Stimulated activated CD4-positive, alpha-beta T cell treated with anti-CD3 and anti-CD28 coated beads, Interleukin-15, amount 100 ng/mL, for 24 hours (primary cell): ENCODE data around the gene CAPN3.

Experiments used
- DNase-seq: peaks from one replicate; pipeline ENCODE4 v3.0.0-alpha.2; 2020

CAPN3 gene

DNA sequence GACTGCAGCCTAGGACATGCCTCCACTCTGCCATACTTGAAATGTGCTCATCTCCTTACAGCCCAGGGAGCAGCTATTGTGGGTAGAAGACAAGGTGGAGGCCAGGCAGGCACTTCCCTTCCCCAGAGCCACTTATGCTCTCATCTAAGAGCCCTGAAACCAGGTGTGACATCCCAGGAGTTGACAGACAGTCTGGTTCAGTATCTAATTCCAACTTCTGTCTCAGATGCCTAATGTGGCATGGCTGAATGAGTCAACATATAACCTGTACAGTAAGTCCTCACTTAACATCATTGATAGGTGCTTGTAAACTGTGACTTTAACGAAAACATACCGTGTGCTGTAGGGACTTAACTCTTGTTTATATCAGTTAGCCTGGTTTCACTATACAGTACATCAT lies 1.2 kb upstream of the CAPN3 start:
- no peak for DNase-seq

DNA sequence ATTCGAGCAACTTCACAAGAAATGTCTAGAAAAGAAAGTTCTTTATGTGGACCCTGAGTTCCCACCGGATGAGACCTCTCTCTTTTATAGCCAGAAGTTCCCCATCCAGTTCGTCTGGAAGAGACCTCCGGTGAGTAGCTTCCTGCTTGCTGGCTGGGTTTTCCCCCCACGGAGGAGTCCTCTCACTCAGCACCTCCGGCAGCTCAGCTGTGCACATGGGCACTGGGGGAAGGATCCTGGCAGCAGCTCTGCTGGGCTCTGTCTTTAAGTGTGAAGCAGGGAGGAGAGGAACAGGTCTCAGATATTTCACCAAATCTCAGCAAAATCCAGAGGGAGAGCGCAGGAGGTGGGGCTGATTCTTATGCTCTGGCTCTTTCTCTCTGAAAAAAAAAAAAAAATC lies 684 bp downstream of the CAPN3 start:
- DNase-seq, result no peak

DNA sequence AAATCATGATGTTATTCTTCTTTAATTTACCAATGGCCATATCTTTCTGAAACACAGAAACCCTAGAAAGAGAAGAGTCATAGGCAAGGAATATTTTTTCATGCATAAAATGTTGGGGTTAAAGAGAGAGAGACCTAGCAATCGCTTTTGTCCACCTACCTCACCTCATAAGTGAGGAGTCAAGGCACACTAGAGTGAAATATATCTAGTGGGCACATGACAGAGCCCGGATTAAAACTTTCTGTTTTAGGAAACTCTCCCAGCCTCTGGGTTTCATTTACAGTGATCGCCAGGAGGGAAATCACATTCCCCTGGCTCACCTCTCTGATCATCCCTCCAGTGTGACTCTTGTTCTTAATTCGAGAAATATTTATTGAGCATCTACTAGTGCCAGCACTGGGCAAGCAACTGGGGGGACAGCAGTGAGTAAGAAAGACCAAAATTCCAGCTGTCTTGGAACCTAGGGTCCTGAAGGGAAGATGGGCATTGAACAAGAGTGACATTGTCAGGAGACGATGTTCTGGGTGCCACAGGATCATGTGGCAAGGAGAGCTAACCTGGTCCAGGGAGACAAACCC lies 1.3 kb downstream of the CAPN3 start:
- DNase-seq, result no peak

DNA sequence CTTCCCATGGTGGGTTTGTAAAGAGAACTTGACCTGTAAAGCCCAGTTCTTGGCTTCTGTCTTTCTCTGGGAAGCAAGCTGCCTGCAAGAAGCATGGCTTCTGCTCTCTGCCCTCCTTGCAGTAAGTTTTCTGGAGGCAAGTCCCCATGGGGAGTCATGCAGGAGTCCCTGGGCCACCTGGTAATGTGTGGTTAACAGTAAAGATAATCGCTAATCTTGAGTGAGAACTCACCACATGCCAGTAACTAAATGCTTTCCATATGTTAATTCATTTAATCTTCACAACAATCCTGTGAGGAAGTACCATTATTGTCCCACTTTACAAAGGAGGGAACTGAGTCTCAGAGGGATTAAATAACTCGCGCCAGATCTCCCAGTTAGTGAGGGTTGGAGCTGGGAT lies 4.2 kb downstream of the CAPN3 start:
- no peak for DNase-seq

DNA sequence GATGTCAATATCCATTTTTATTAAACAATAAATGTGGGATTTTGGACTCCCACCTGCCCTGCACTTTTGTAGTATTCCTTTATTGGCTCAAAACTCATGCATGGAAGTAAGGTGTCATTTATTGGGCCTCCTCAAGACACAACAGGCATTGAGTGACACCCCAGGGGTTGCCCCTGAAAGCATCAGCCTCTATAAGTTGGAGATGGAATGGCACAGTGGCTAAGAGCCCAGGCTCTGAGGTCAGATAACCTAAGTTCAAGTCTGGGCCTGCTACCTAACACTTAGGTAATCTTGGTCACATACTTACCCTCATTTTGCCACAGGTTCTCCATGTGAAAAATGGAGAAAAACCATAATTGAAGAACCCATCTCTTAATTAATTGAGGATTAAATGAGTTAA lies 4.6 kb downstream of the CAPN3 start:
- no peak for DNase-seq

DNA sequence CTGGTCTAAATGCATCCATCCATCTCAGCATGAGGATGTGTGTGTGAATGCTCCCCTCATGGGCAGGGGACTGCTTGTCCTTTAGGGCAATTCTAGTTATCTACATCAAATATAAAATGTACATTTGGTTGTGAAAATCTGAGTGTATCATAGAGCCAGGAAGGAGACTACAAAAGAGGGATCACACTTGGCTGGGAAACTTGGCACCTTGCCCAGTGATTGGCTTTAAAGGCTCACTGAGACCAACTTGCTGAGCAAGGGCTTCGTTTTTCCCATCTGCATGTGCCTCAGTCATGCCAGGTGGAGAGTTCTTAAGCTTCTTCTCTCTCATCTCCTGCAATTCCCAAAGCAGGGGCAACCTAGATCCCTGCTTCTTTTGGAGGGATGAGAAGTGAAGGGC lies 5.2 kb downstream of the CAPN3 start:
- DNase-seq, result no peak

DNA sequence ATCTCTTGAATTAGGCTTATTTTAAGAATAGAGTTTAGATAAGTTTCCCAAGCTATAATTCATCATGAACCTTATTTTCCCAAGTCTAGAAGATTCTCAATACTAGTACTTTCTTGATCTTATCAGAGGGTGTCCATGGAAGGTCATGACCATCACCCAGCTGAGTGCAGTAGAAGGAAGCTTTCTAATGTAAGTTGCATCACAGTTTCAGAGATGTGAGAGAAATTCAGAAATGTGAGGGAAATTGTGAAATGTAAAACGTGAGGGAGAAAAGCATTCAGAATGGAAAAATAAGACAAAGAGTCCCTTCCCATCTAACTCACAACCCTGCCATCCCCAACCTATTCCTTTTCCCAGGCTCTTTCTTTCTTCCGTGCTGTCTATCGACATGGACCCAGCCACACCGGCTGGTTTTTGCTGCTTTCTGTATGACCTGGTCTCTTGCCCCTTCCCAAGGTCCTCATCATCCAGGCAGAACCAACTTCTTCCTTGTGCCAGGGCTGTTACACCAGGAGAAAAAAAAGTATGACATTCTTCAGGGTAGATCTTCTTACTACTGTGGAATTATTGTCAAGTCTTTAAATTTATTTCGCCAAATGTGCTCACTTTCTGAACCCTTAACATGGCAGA lies 6.7 kb downstream of the CAPN3 start:
- DNase-seq, result no peak

DNA sequence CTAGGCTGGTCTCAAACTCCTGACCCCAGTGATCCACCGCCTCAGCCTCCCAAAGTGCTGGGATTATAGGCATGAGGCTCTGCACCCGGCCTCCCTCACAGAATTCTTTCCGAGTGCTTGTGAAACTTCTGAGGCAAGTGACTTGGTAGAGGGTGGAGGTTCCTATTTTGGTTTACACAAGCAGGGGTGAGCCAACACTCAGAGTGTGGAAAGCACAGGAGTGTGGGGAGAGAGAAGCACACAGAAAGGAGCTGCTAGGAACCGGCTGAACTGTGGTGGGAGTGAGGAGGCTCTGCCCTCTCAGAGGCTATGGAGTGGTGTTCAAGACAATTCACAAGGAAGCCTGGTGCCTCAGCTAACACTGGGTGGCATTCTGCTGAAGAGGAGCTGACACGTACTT lies 7.7 kb downstream of the CAPN3 start:
- DNase-seq, result no peak

DNA sequence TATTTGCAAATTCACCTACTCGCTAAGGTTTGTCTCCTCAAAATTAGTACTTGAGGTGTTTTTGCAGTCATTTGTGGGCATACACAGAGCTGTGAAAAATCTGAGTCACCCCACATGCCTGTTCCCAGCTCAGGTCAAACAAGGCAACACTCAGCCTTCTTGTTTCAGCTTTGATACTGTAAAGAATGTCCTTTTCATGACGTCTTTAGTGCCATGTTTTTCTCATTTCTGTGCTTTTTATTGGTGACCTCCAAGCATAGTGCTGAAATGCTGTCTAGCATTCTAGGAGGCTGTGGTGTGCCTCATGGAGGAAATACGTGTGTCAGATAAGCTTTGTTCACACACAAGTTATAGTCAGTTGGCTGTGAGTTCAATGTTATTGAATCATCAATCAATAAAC lies 8.8 kb downstream of the CAPN3 start:
- DNase-seq, result no peak

DNA sequence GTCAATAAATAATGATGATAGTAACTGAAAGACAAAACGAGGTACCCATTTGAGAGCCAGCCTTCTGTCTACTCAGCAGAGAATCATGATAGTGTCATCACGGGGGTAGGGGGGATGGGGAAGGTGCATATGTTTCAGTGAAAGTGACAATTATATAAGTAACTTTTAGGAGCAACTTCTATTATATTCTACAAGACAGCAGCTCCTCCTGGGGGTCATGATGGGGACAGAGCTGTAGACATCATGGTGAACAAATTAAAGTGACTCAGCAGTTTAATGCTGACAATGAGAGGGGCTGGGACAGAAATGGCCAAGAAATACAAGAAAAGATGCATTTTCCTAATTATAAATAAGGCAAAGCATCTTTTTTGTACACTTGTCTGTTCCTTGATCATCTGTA lies 11.8 kb downstream of the CAPN3 start:
- no peak for DNase-seq

DNA sequence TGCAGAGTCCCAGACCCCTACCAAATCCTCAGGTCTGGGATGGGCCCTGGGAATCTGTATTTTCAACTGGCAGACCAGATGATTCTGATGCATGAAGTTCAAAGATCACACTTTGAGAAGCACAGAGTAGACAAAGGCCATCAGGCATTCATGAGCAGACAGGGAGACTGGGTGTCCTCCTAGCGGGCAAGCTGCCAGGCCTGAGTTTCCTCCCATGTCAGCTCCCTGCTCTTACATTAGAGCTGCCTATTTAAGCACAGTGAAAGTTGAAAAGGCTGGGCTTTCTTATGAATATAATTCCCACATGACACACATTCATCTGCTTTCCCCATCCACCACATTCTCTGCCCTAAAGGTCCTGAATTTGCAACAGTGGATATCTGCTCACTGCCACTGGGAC lies 14.0 kb downstream of the CAPN3 start:
- no peak for DNase-seq

DNA sequence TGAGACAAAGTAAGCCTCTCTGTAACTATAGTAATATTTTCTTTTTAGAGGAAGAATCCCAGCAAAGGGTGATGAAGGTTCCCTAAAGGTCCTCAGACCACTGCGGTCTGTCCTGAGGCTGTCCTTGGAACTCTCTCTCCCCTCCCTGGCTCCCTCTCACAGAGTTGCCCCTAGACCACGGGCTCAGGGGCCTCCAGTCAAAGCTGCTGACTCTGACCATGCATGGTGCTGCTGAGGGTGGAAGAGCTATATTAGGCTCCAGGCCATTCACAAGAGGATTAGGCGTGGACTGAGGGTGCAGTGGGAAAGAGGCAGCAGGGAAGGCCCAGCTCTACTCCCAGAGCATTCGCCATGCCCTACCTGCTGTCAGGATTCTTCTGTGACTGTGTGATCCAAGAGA lies 14.6 kb downstream of the CAPN3 start:
- no peak for DNase-seq

DNA sequence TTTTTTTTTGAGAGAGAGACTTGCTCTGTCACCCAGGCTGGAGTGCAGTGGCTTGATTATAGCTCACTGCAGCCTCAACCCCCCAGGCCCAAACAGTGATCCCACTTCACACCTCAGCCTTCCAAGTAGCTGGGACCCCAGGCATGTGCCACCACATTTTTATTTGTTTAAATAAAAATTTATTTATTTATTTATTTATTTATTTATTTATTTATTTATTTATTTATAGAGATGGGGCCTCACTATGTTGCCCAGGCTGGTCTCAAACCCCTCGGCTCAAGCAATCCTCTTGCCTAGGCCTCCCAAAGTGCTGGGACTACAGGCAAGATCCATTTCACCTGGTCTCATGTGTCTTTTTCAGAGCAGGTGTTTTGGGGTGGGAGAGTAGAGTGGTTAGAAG lies 15.5 kb downstream of the CAPN3 start:
- no peak for DNase-seq

DNA sequence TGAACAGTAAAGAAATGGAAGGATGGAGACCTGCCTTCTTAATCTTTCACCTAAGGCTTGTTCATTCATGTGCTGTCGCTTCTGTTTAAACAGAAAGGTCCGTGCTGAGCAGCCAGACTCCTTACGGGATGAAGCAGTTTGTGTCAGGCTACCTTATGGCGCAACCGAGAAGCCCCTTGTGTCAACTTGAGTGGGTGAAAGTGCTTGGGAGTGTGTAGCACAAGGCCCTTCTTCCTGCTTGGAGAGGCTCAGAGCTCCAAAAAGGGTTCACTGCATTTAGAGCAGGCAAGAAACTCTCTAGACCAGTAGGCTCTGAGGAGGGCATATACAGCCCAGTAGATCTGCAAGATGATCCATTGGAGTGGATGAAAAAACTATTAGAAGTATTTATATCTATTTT lies 16.0 kb downstream of the CAPN3 start:
- DNase-seq, result no peak

DNA sequence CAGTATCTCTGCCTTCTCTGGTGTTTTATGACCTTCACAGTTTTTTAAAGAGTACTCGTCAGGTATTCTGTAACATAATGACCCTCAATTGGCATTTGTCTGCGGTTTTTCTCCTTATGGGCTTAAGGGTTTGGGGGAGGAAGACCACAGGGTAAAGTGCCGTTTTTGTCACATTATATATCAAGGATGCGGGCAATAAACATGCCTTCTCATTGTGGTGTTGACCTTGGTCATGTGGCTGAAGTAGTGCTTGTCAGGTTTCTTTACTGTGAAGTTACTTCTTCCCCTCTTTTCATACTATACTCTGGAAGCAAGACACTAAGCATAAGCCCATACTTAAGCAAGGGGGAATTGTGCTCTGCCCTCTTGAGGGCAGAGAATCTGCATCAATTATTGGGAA lies 16.6 kb downstream of the CAPN3 start:
- DNase-seq, result no peak

DNA sequence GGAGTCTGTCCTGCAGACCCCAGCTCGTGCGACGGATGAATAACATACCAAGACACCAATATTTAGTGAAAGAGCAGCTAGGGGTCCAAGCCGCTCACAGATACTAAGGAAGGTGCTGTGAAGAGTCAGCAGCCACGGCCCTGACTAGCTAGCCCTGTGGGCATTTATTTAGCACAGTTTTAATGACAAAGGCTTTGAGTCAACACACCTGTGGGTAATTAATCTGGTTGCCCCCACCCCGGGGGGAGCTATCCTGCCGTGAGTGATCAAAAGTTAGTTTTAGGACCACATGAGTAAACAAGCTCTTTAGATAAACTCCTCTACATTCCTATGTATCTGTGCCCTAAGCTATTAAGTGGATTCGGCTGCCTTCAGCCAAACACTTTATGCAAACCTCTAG lies 18.7 kb downstream of the CAPN3 start:
- DNase-seq, result no peak

DNA sequence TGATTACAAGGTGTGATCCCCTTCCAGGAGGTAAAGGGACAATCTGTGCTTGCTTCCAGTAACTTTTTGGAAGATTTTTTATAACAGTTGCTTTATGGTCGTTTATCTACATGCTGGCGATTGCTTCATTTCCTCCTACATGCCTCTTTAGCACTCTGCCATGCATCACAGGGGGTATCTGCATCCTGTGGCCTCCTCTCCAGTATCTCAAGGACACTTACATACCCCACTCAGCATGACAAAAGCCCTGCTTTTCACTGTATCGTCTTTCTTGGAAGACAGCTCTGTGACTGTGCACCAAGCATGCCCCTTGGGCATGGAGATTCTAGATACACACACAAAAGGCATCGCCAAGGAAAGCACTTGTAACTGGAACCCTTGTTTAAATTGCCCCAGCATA lies 25.3 kb downstream of the CAPN3 start:
- DNase-seq, result no peak

DNA sequence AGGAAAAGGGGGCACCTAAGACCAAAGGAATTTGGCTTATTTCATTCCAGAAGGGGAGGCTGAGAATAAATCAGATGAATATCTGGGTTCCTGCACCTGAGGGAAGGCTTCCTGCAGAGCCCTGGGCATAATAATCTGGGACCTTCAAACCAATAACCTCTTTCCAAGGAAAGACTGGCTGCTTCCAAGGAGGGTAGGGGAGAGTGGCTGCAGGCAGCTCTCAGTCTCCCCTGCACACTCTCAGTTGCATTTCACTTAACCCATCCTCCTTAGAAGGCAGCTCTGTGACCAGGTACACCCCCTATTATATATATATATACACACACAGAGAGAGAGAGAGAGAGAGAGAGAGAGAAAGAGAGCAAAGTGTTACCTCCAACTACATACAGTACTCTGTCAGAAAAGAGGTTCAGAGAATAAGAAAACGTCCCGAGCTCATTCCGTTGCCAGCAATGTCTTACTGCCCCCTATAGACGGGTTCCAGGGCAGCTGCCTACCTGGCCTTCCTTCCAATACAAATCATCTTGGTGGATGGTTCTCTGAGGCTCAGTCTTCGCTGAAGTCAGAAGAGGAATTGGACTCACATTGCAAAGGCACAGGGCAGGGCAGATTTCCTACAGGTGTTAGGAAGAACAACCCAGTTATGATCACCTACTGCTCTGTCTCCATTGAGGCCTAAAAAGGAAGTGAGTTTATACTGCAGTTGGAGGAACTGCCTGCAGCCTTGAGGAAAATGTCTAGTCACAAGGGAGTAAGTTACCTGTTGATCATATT lies 26.1 kb downstream of the CAPN3 start:
- DNase-seq, result peak; percentile 37

DNA sequence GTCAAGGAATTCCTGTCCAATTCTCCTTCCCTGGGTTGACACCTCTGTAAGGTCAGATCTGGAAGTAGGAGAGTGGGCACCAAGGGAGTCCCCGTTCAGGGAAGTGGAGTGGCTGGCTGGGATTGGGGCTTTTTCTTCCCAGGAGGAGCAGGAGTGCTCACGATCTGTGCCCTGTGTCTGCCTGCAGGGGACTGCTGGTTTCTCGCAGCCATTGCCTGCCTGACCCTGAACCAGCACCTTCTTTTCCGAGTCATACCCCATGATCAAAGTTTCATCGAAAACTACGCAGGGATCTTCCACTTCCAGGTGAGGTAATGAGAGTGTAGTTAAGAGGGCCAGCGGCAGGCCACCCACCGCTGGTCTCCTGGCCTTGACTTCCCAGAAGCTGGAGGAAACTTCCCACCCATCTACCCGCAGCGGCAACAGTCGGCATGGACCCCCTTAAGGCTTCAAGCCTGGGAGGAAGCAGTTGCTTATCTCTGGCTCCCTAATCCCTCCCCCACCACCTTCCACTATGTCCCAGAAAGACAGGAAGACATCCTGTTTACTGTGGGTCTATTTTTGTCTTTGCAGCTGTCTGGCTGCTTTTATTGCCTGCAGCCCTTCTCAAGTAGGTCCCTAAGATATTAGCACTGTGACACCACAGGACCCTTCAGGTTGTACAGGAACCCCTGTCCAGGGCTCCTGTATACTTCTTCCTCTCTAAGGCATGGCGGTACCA lies 26.8 kb downstream of the CAPN3 start:
- DNase-seq, result no peak

DNA sequence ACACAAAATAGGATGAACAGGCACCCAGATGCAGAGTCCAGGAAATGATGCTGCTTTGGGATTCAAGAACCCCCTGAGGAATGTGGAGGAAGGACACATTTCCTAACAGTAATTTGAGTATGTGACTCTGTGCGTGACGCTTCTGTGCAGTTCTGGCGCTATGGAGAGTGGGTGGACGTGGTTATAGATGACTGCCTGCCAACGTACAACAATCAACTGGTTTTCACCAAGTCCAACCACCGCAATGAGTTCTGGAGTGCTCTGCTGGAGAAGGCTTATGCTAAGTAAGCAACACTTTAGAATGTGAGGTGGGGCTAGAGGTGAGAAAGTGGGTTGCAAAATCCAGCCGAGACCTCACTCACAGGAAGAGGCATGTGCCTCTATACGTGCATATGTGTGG lies 28.3 kb downstream of the CAPN3 start:
- DNase-seq, result no peak

DNA sequence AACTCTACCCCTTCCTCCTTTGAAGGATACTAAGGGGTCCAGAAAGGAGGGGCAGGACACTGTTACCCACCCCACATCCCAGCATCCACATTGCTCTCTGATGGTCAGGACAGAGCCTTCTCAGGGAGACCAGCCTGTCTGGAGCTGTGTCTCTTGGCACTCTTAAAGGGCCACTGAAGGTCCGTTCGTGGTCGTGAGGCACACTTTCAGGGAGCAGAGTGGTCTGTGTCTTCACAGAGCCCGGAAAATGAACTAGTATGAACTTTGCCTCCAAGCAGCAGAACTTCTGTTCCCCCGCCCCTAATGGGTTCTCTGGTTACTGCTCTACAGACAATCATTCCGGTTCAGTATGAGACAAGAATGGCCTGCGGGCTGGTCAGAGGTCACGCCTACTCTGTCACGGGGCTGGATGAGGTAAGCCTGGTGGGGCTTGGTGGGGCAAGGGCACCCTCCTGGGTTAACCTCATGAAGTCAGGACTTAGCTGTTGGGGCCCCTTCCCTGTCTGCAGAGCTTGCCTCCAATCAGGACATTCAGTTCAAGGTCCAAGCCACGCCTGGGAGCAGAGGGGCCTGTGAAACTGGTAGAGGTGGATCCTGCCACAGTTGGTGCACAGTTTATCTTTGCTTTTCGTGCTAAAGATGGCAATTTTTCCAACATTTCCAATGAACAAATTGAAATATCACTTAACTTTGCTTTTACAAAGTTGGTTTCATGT lies 33.2 kb downstream of the CAPN3 start:
- DNase-seq, result no peak

DNA sequence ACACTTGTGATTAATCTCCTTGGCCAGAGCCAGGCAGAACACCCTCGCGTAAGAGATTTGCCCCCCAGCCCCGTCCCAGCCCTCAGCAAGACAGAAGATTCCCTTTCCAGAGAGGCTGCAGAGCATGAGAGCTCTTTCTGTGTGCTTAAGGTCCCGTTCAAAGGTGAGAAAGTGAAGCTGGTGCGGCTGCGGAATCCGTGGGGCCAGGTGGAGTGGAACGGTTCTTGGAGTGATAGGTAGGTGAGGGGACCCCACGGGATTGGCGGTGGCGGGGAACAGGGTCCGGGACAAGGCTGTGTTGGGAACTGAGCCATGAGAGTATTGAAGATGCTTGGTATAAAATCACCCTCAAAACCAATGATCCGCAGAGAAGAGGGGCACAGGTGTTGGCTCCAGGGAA lies 34.8 kb downstream of the CAPN3 start:
- DNase-seq, result no peak

DNA sequence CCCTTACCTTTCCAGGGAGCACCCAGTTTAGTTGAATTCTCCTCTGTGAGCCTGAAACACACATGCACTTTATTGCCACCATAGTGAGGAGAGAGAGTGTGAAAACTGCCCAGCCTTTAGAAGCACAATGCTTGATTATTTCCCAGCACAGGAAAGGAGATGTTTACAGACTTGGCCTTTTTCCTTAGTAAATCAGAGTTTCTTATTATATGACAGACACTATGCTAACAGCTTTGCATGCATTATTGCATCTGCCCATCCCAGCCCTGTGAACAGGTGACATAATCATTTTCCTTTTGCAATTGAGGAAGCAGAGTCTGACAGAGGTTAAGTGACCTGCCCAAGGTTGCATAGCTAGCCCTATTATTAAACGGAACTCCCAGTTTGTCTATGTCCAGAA lies 36.5 kb downstream of the CAPN3 start:
- DNase-seq, result no peak
